A549 (cell line): ENCODE data around the gene NT5C. TPM values are rescaled to one million over a fixed set of nuclear protein-coding genes. Genes with fewer than 3 reads are reported as not detected.
A peak's percentile ranks its signal among the peaks of the same experiment; 100 is the strongest.

Source experiments
- ATAC-seq, 2 experiments: fragments of 200-7000 bp in 1 of 2; fragments of >200 bp in 1 of 2; cut with Nextera tagmentation in 1 of 2; cut with Tn5 transposase in 1 of 2; 3 replicates each; pipeline versions ENCODE4 v1.8.0 to v1.9.1; 2018 to 2020; ENCODE audit warnings: mild to moderate bottlenecking in 1 of 2, moderate library complexity in 1 of 2
- CTCF ChIA-PET: fragments of 300-600 bp; sonication (Branson Sonifier 250); formaldehyde crosslinking; extraction: SDS; loops from one replicate; lab custom pipeline; 2021; ENCODE audit warnings: antibody characterized with exemption, inconsistent platforms; lab: Yijun Ruan, JAX
- POLR2A ChIA-PET: fragments of 350-600 bp; formaldehyde crosslinking; extraction: SDS; loops from one replicate; lab custom pipeline; 2021; ENCODE audit warnings: antibody characterized with exemption, inconsistent platforms; lab: Yijun Ruan, JAX
- DNase-seq, 2 experiments: peaks; one replicate each; pipeline versions ENCODE4 v3.0.0 to v3.0.0-alpha.2; 2011 to 2016; ENCODE audit warnings: low read depth in 1 of 2, low spot score in 1 of 2
- FAIRE-seq: peaks from 2 replicates; lab custom pipeline; 2011; peaks lifted over from hg19 to GRCh38; lab: Jason Lieb, UNC
- H3K27ac ChIP-seq, 2 experiments: fragments of >200 bp; sonication (Bioruptor Twin); formaldehyde crosslinking; 3 replicates each; pipeline ENCODE4 v1.5.1; 2016 to 2017
- H3K4me1 ChIP-seq: fragments of >200 bp; sonication (Bioruptor Twin); formaldehyde crosslinking; 3 replicates; pipeline ENCODE4 v1.6.1; 2016
- H3K4me2 ChIP-seq: fragments of >200 bp; sonication (Bioruptor Twin); formaldehyde crosslinking; 3 replicates; pipeline ENCODE4 v1.6.1; 2016
- H3K4me3 ChIP-seq: fragments of >200 bp; sonication (Bioruptor Twin); formaldehyde crosslinking; 3 replicates; pipeline ENCODE4 v1.5.1; 2016
- H3K9me3 ChIP-seq: fragments of >200 bp; sonication (Bioruptor Twin); formaldehyde crosslinking; 3 replicates; pipeline ENCODE4 v1.6.1; 2016
- E2F6 ChIP-seq: IDR thresholded peaks from 2 replicates; pipeline ENCODE4 v1.6.1; 2012; ENCODE audit warnings: low read depth, borderline replicate concordance
- FOSB ChIP-seq: fragments of 250-450 bp; sonication (Bioruptor Pico); IDR thresholded peaks from 2 replicates; pipeline ENCODE4 v1.5.0; 2020; ENCODE audit warnings: mild to moderate bottlenecking, moderate library complexity
- GATA3 ChIP-seq: IDR thresholded peaks from 2 replicates; pipeline ENCODE4 v1.6.1; 2012; ENCODE audit warnings: borderline replicate concordance
- KDM1A ChIP-seq: fragments of 200-600 bp; sonication (generic); IDR thresholded peaks from 2 replicates; pipeline ENCODE4 v1.6.1; 2016; ENCODE audit warnings: low read depth, mild to moderate bottlenecking
- MAX ChIP-seq: IDR thresholded peaks from 2 replicates; pipeline ENCODE4 v1.6.1; 2012
- MAZ ChIP-seq: fragments of 150-350 bp; IDR thresholded peaks from 2 replicates; pipeline ENCODE4 v1.6.1; 2014; ENCODE audit warnings: antibody characterized with exemption, low read depth, low read length, borderline replicate concordance
- NR3C1 ChIP-seq: fragments of >200 bp; sonication (Bioruptor Twin); formaldehyde crosslinking; IDR thresholded peaks from 3 replicates; pipeline ENCODE4 v1.6.1; 2017
- PHF8 ChIP-seq: fragments of 200-600 bp; sonication (generic); IDR thresholded peaks from 2 replicates; pipeline ENCODE4 v1.6.1; 2016; ENCODE audit warnings: low read depth, mild to moderate bottlenecking, antibody characterized with exemption, moderate library complexity, borderline replicate concordance
- POLR2A ChIP-seq: IDR thresholded peaks from 2 replicates; pipeline ENCODE4 v1.6.1; 2012; ENCODE audit warnings: mild to moderate bottlenecking, low read length
- POLR2AphosphoS2 ChIP-seq: conservative IDR thresholded peaks from 2 replicates; pipeline ENCODE4 v1.6.1; 2012; ENCODE audit warnings: low read length, improper control_type of control experiment, inconsistent platforms
- RAD21 ChIP-seq, 2 experiments: fragments of >200 bp in 1 of 2; sonication (Bioruptor Twin) in 1 of 2; formaldehyde crosslinking in 1 of 2; IDR thresholded peaks in 1 of 2; conservative IDR thresholded peaks in 1 of 2; 2 replicates in 1 of 2; 3 replicates in 1 of 2; pipeline ENCODE4 v1.6.1; 2012 to 2018; ENCODE audit warnings: inconsistent platforms in 1 of 2
- RARB ChIP-seq: fragments of 250-450 bp; sonication (Bioruptor Pico); IDR thresholded peaks from 2 replicates; pipeline ENCODE4 v1.8.0; 2021; ENCODE audit warnings: mild to moderate bottlenecking, moderate library complexity
- SMC3 ChIP-seq: fragments of >200 bp; sonication (Bioruptor Twin); formaldehyde crosslinking; IDR thresholded peaks from 3 replicates; pipeline ENCODE4 v1.6.1; 2018; ENCODE audit warnings: inconsistent platforms
- TFCP2L1 ChIP-seq: fragments of 250-450 bp; sonication (Bioruptor Pico); IDR thresholded peaks from 2 replicates; pipeline ENCODE4 v1.5.0; 2021; ENCODE audit warnings: mild to moderate bottlenecking
- WGBS: methylation state at CpG from one replicate; pipeline ENCODE4 v1.1.6; 2017; ENCODE audit errors: missing lambda C conversion rate; 5-methylcytosine and 5-hydroxymethylcytosine counted together
- polyA plus RNA-seq, 4 experiments: library from polyadenylated mRNA; depleted of rRNA in 3 of 4; stranded (reverse); fragments of >200 nt; fragmentation: RNase III in 1 of 4; extraction: RNeasy Plus Mini Kit Qiagen cat#74134 plus additional on column Dnase treatment in 1 of 4; gene quantifications; 2 replicates in 3 of 4; 3 replicates in 1 of 4; pipeline ENCODE4 v1.2.3, GENCODE V29; 2011 to 2017
- TF ChIP-seq, protein P1 (sequence below): fragments of 250-450 bp; sonication (Bioruptor Pico); IDR thresholded peaks from 2 replicates; pipeline ENCODE4 v1.5.0; 2021; ENCODE audit warnings: mild to moderate bottlenecking, moderate library complexity, borderline replicate concordance
- TF ChIP-seq, protein P2 (sequence below): IDR thresholded peaks from 2 replicates; pipeline ENCODE4 v1.6.1; 2012
- TF ChIP-seq, protein P3 (sequence below): fragments of >200 bp; sonication (Bioruptor Twin); formaldehyde crosslinking; IDR thresholded peaks from 3 replicates; pipeline ENCODE4 v1.5.1; 2016

NT5C gene
- polyA plus RNA-seq, 2 of the 4 experiments (the other 2 are of a cell fraction) = 73.7 to 91.4 TPM

DNA sequence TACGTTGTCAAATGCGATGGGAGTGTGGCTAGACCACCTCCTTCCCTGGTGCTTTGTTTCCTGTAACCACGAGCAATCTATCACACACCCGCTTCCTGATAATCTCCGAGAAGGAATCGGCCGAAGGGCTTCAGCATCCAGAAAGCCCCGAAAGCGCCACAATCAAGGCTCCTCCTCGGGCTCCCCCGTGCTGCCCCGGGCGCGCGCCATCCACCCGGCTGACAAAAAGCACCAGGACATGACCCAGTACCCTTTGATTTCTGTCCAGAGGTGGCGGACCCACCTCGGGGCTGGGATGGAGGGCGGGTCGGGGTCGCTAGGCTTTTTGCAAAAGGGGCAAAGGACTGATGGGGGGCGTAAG, 22.5 kb downstream of the NT5C start:
- peak; percentile 30 for TF ChIP-seq POLR2A
- no peak for TF ChIP-seq FOSB (CRISPR knock-in tag)
- POLR2A ChIA-PET = interaction anchor here (0.6 to 3.1 kb wide), 12 partner anchors 13 to 138 kb away, joined by 3 to 20 read pairs (median 4); partner anchors contain the start of genes ATP5PD, KCTD2, NT5C and NUP85
- H3K27ac ChIP-seq = peak overlapping the region; percentile 91 to 94
- H3K4me1 ChIP-seq = peaks cover 21% of the 10 kb centered on the region
- peak overlapping the region; percentile 77 for H3K4me3 ChIP-seq
- WGBS = 86% methylated on average over 18 of the region's 22 CpGs
- CTCF ChIA-PET = interaction anchor here (1.0 to 81.8 kb wide), 5 partner anchors 12 to 211 kb away, joined by 3 to 3429 read pairs (median 543); partner anchors contain the start of genes ARMC7, ATP5PD, KCTD2 and NT5C
- FAIRE-seq = no peak
- no peak for ATAC-seq
- H3K4me2 ChIP-seq = peak overlapping the region; percentile 91
- no peaks in the 10 kb centered on the region for H3K9me3 ChIP-seq
- DNase-seq = no peak

- TF ChIP-seq RARB (CRISPR knock-in tag) (no peak), MAZ (no peak), POLR2AphosphoS2 (no peak), KDM1A (no peak), PHF8 (no peak), POLR2A (no peak)
- POLR2A ChIA-PET = interaction anchor here (5.4 kb wide), 1 partner anchor 20 kb away, joined by 35 read pairs; the partner anchor contains the start of gene SLC16A5
- ATAC-seq (no peak), FAIRE-seq (no peak), DNase-seq (no peak)
- H3K4me1 ChIP-seq = peaks cover 21% of the 10 kb centered on the region
- 0 out of 6 replicates have a peak overlapping the region, but pooled peaks of 1 of the 2 experiments have one; percentile 6 for H3K27ac ChIP-seq
- CTCF ChIA-PET = interaction anchor here (1.4 to 81.8 kb wide), 6 partner anchors 13 to 147 kb away, joined by 4 to 3429 read pairs (median 19); partner anchors contain the start of genes ARMC7, ATP5PD, KCTD2 and NT5C
- WGBS = 86% methylated on average over 2 of the region's 2 CpGs
- no peak overlapping the region for H3K4me3 ChIP-seq
- H3K9me3 ChIP-seq = no peaks in the 10 kb centered on the region
- H3K4me2 ChIP-seq = no peak overlapping the region
Observed at GRCh38 chr17:75108193-75108592, 23.3 kb downstream of the NT5C start.

DNA sequence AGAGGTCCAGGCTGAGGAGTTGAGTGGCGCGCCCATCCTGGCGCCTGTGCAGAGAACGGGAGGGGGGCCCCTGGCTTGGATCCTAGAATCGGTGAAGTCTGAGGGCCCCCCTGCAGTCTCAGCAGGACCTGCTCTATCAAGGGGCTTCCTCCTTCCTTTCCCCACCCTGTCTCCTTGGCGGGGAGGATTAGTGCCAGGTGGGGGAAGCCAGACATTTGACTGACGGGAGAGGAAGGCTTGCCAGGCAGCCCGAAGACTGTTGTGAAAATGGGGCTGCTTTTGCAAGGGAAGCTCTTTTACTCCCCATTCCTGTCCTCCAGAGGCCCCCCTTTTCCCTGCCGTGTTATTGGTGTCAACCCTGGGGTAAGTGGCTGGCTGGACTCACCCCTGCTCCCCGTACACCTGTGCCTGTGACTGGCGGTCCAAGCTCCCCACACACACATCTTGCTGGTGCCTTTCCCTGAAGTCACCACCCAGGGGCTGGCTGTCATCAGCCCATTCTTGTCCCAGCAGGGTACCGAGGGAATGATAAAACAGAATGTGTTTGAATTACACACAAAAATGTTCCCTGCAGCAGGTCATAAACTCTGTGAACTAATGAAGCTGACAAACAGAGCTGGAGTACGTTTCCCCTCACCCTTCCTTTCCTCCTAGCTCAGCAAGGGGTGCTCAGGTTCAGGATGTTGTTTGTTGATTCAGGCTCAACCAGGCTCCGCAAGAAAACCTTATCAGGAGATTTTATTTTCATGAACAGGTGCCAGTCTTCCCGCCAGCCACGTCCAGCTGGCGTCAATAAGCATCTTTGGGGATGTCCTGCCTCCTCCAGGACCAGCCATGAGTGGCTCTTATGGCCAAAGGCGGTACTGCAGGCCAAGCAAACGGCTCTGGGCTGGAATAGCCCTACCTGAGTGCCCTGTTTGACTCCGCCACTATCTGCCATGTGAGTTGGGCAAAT, 26.1 kb downstream of the NT5C start:
- H3K4me2 ChIP-seq = no peak overlapping the region
- H3K27ac ChIP-seq = 0 out of 6 replicates have a peak overlapping the region, but pooled peaks of 1 of the 2 experiments have one; percentile 7
- 55% methylated on average over 20 of the region's 20 CpGs for WGBS
- no peak overlapping the region for H3K4me3 ChIP-seq
- peak; percentile 84 to 90 for DNase-seq
- peak; percentile 28 for FAIRE-seq
- H3K9me3 ChIP-seq = no peaks in the 10 kb centered on the region
- peak; percentile 76 to 79 for ATAC-seq
- peak; percentile 54 for TF ChIP-seq GATA3
- TF ChIP-seq MAX = peak; percentile 52
- TF ChIP-seq RAD21 (conservative IDR thresholded peaks at IDR 0.05 in 1 of 2, IDR thresholded peaks at IDR 0.05 in 1 of 2) = peak; percentile 66 to 74
- TF ChIP-seq, protein P1, sequence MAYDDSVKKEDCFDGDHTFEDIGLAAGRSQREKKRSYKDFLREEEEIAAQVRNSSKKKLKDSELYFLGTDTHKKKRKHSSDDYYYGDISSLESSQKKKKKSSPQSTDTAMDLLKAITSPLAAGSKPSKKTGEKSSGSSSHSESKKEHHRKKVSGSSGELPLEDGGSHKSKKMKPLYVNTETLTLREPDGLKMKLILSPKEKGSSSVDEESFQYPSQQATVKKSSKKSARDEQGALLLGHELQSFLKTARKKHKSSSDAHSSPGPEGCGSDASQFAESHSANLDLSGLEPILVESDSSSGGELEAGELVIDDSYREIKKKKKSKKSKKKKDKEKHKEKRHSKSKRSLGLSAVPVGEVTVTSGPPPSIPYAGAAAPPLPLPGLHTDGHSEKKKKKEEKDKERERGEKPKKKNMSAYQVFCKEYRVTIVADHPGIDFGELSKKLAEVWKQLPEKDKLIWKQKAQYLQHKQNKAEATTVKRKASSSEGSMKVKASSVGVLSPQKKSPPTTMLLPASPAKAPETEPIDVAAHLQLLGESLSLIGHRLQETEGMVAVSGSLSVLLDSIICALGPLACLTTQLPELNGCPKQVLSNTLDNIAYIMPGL (CRISPR knock-in tag) = no peak
- no peak for TF ChIP-seq NR3C1
- TF ChIP-seq TFCP2L1 (CRISPR knock-in tag) = no peak
- TF ChIP-seq, protein P2, sequence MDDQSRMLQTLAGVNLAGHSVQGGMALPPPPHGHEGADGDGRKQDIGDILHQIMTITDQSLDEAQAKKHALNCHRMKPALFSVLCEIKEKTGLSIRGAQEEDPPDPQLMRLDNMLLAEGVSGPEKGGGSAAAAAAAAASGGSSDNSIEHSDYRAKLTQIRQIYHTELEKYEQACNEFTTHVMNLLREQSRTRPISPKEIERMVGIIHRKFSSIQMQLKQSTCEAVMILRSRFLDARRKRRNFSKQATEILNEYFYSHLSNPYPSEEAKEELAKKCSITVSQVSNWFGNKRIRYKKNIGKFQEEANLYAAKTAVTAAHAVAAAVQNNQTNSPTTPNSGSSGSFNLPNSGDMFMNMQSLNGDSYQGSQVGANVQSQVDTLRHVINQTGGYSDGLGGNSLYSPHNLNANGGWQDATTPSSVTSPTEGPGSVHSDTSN = peak; percentile 28; the same call in 1 of the 2 replicates
- peak; percentile 71 for TF ChIP-seq SMC3
- TF ChIP-seq E2F6 = peak; percentile 40; the same call in 1 of the 2 replicates
- TF ChIP-seq, protein P3, sequence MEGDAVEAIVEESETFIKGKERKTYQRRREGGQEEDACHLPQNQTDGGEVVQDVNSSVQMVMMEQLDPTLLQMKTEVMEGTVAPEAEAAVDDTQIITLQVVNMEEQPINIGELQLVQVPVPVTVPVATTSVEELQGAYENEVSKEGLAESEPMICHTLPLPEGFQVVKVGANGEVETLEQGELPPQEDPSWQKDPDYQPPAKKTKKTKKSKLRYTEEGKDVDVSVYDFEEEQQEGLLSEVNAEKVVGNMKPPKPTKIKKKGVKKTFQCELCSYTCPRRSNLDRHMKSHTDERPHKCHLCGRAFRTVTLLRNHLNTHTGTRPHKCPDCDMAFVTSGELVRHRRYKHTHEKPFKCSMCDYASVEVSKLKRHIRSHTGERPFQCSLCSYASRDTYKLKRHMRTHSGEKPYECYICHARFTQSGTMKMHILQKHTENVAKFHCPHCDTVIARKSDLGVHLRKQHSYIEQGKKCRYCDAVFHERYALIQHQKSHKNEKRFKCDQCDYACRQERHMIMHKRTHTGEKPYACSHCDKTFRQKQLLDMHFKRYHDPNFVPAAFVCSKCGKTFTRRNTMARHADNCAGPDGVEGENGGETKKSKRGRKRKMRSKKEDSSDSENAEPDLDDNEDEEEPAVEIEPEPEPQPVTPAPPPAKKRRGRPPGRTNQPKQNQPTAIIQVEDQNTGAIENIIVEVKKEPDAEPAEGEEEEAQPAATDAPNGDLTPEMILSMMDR = peak; percentile 58
- CTCF ChIA-PET = interaction anchor here (0.7 to 81.8 kb wide), 31 partner anchors 16 to 233 kb away, joined by 3 to 3429 read pairs (median 5); partner anchors contain the start of genes ARMC7, ATP5PD, KCTD2 and MRPL58
- POLR2A ChIA-PET = interaction anchor here (0.6 to 5.4 kb wide), 7 partner anchors 9 to 93 kb away, joined by 3 to 35 read pairs (median 4); partner anchors contain the start of genes KCTD2, MRPL58 and SLC16A5
- H3K4me1 ChIP-seq = peaks cover 18% of the 10 kb centered on the region
